NAMALWA (cell line): Measurements from ENCODE around the gene OR6C74.

ENCODE experiments used
- DNase-seq: peaks from one replicate; pipeline ENCODE4 v3.0.0-alpha.2; 2015; ENCODE audit warnings: low spot score

Gene OR6C74

GRCh38 chr12:55244309-55244708 lies at the start of gene OR6C74:
OR6C74 (plus strand) TSS chr12:55244609; CDS start chr12:55247288, 2,679 bp downstream.
- no peak for DNase-seq

GRCh38 chr12:55220725-55221124 lies 23.7 kb upstream of the OR6C74 start, which contains the start of gene OR10A7:
OR10A7 (plus strand) TSS chr12:55221025; CDS start chr12:55221025, 0 bp downstream.
- no peak for DNase-seq

DNA sequence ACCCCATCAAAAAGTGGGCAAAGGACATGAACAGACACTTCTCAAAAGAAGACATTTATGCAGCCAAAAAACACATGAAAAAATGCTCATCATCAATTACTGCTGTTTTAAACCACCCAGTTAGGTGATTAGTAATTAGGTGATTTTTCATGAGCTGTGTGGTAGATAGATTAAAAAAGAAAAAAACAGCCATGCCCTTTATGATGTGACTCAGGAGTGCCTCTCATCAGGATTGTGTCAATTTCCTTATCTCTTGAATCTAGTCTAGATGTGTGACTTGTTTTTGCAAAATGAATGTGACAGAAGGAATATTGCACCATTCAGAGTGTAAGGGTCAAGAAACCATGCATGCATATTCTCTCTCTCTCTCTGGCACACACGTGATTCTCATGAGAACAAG lies 17.9 kb upstream of the OR6C74 start:
- no peak for DNase-seq

DNA sequence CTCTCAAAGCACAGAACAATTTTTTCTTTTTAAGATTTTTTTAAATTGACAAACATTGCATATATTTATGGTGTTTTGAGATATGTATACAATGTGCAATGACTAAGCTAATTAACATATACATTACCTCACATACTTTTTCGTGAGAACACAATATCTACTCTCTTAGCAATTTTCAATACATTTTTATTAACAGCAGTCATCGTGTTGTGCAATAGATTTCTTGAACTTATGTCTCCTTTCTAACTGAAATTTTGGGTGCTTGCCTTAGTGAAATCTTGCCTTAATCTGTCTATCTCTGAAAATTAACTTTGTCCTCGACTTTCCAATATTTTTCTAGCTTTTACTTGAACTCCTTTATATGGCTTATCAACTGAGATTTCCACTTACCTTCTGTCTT lies 16.8 kb upstream of the OR6C74 start:
- DNase-seq = no peak

DNA sequence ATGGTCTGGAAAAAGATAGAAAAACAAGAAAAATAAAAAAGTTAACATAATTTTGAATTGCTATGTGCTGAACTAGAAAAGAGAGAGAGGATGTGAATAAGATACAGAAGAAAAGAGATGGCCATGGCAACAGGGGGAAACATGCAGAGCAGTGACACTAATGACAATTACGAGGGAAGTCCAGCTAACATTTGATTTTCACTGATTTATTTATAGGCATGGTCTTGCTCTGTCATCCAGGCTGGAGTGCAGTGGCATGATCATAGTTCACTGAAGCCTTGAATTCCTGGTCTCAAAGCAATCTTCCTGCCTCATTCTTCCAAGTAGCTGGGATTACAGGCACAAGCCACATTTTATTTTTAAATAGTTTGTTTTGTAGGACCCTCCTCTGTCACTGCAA lies 1.8 kb downstream of the OR6C74 start:
- DNase-seq = no peak

DNA sequence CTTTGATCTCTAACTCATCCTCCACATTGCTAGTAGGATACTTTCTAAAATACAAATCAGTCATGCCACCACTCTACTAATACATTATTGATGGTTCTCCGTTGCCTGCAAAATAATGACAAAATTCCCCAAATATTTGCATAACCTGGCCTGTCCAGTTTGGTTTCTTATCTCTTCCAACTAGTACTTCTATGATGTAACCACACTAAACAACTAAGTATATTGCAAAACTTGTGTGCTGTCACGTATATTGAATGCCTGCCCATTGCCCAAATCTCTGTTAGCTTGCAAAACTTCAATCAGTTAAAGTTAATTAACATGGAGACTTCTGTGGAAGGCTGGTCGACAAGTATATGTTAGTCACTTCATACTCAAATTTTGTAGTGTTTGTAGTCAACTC lies 6.5 kb downstream of the OR6C74 start:
- no peak for DNase-seq

- DNase-seq = no peak
Measured at GRCh38 chr12:55253281-55253680, 8.9 kb downstream of the OR6C74 start.

GRCh38 chr12:55256831-55257230 lies 12.4 kb downstream of the OR6C74 start:
- DNase-seq = no peak

- no peak for DNase-seq
Measured at GRCh38 chr12:55258303-55258702, 13.9 kb downstream of the OR6C74 start.

DNA sequence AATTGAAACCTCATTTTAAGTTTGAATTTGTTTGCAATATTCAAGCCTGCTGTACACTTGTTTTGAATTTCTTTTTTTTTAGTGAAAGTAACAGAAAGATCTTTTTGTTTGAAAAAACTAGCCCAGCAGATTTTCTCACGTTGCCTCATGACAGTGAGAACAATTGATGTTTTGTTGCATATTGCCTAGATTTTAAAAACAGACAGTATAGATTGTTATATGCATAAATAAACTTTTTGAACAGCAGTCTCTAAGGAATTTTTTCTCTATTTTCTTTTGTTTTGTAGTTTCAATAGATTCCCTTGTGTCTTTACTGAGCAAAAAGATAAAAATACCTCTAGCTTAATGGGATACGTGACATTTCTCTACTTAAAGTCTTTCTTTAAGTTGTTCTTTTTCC lies 36.6 kb downstream of the OR6C74 start:
- DNase-seq = no peak

DNA sequence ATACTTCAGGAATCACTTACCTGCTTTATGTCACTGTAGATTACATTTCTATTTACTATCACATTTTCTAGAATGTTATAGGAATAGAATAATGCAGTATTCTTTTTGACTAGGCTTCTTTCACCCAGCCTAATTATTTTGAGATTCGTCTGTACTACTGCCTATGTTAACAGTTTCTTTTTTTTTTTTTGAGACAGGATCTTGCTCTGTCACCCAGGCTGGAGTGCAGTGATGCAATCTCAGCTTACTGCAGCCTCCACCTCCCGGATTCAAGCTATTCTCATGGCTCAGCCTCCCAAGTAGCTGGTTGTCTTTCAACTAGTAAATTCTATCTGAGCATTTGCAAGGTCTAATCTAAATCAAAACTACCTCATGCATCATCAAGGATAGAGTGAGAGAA lies 45.6 kb downstream of the OR6C74 start:
- no peak for DNase-seq
